Measurements from ENCODE around the gene CHD6. TPM values are rescaled to one million over a fixed set of nuclear protein-coding genes. Genes with fewer than 3 reads are reported as not detected.

CHD6 gene
- total RNA-seq, 1 experiment from 2014 or later, result 98.5 TPM

GRCh38 chr20:41356951-41357350 lies 261.2 kb downstream of the CHD6 start:
- DNase-seq, result no peak
- Mint-ChIP-seq H3K9me3 (ENCODE audit: low read depth, unreplicated experiment) (no peaks in the 10 kb centered on the region), H3K4me3 (ENCODE audit: low read depth, unreplicated experiment) (no peak overlapping the region), H3K27me3 (ENCODE audit: unreplicated experiment) (no peaks in the 10 kb centered on the region), H3K27ac (ENCODE audit: unreplicated experiment) (no peak overlapping the region), H3K4me1 (ENCODE audit: low read depth, unreplicated experiment) (no peaks in the 10 kb centered on the region), H3K36me3 (ENCODE audit: insufficient read depth, unreplicated experiment) (no peaks in the 10 kb centered on the region)
- intact Hi-C loops (cut with micrococcal nuclease; ENCODE audit: unreplicated experiment), result no loop called here
- CTCF ChIA-PET, result no interaction called here
- BruUV-seq (replicated peaks), result no TSS peak
- TF ChIP-seq, protein P1, sequence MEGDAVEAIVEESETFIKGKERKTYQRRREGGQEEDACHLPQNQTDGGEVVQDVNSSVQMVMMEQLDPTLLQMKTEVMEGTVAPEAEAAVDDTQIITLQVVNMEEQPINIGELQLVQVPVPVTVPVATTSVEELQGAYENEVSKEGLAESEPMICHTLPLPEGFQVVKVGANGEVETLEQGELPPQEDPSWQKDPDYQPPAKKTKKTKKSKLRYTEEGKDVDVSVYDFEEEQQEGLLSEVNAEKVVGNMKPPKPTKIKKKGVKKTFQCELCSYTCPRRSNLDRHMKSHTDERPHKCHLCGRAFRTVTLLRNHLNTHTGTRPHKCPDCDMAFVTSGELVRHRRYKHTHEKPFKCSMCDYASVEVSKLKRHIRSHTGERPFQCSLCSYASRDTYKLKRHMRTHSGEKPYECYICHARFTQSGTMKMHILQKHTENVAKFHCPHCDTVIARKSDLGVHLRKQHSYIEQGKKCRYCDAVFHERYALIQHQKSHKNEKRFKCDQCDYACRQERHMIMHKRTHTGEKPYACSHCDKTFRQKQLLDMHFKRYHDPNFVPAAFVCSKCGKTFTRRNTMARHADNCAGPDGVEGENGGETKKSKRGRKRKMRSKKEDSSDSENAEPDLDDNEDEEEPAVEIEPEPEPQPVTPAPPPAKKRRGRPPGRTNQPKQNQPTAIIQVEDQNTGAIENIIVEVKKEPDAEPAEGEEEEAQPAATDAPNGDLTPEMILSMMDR (IDR thresholded peaks at IDR 0.05; ENCODE audit: unreplicated experiment), result no peak

DNA sequence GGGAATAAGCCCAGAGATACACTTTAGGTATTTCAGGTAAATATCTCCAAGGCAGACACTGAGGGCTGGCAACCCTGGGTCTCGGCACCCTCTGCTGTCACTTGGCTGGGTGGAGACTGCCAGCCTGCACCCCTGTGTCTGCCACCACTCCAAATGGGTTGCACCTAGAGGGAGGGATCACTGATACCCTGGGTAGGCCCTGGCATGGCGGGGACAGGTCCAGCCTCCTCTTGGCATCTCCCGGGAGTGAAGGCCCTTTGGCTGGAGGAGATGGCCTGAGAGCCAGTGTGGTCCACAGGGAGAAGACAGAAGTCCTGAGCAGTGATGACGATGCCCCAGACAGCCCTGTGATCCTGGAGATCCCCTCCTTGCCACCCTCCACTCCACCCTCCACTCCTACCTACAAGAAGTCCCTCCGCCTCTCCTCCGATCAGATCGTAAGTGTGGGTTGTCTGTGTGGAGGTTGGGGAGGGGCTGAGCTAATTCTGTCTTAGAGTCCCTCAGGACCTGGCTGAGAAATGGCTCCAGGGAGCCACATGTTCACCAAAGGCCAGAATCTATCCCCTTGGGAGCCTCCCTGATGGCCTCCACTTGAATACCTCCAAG lies 262.5 kb downstream of the CHD6 start:
- Mint-ChIP-seq H3K4me3 (ENCODE audit: low read depth, unreplicated experiment) (no peak overlapping the region), H3K9me3 (ENCODE audit: low read depth, unreplicated experiment) (no peaks in the 10 kb centered on the region), H3K36me3 (ENCODE audit: insufficient read depth, unreplicated experiment) (no peaks in the 10 kb centered on the region), H3K4me1 (ENCODE audit: low read depth, unreplicated experiment) (no peaks in the 10 kb centered on the region), H3K27me3 (ENCODE audit: unreplicated experiment) (no peaks in the 10 kb centered on the region), H3K27ac (ENCODE audit: unreplicated experiment) (no peak overlapping the region)
- TF ChIP-seq, protein P1 (IDR thresholded peaks at IDR 0.05; ENCODE audit: unreplicated experiment), result no peak
- no TSS peak for BruUV-seq (replicated peaks)
- DNase-seq, result no peak
- intact Hi-C loops (cut with micrococcal nuclease; ENCODE audit: unreplicated experiment), result no loop called here
- CTCF ChIA-PET, result no interaction called here

GRCh38 chr20:41355192-41355591 lies 263.0 kb downstream of the CHD6 start:
- BruUV-seq (replicated peaks), result no TSS peak
- Mint-ChIP-seq H3K27me3 (ENCODE audit: unreplicated experiment) (no peaks in the 10 kb centered on the region), H3K9me3 (ENCODE audit: low read depth, unreplicated experiment) (no peaks in the 10 kb centered on the region), H3K4me1 (ENCODE audit: low read depth, unreplicated experiment) (no peaks in the 10 kb centered on the region), H3K4me3 (ENCODE audit: low read depth, unreplicated experiment) (no peak overlapping the region), H3K27ac (ENCODE audit: unreplicated experiment) (no peak overlapping the region), H3K36me3 (ENCODE audit: insufficient read depth, unreplicated experiment) (no peaks in the 10 kb centered on the region)
- TF ChIP-seq, protein P1 (IDR thresholded peaks at IDR 0.05; ENCODE audit: unreplicated experiment), result no peak
- CTCF ChIA-PET, result no interaction called here
- intact Hi-C loops (cut with micrococcal nuclease; ENCODE audit: unreplicated experiment), result no loop called here
- no peak for DNase-seq

DNA sequence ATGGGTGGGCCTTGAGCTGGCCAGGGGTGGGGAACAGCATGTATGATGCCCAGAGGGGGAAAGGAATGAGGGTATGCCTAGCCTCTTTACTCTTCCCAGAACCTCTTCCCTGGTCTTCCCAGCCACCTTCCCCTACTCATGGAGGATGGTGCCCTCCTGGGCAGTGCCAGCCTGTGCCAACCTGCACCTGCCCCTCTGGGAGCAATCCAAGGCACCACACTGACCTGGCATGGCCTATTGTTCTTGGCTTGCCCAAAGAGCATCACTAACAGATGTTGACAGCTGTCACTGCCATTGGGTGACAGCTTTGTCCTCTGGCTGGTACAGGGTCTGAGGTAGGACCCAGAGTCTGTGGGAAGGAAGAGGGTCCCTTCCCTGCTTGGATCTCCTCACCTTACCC lies 264.6 kb downstream of the CHD6 start:
- Mint-ChIP-seq H3K4me3 (ENCODE audit: low read depth, unreplicated experiment) (no peak overlapping the region), H3K36me3 (ENCODE audit: insufficient read depth, unreplicated experiment) (no peaks in the 10 kb centered on the region), H3K27me3 (ENCODE audit: unreplicated experiment) (no peaks in the 10 kb centered on the region), H3K4me1 (ENCODE audit: low read depth, unreplicated experiment) (no peaks in the 10 kb centered on the region), H3K27ac (ENCODE audit: unreplicated experiment) (no peak overlapping the region), H3K9me3 (ENCODE audit: low read depth, unreplicated experiment) (no peaks in the 10 kb centered on the region)
- intact Hi-C loops (cut with micrococcal nuclease; ENCODE audit: unreplicated experiment), result no loop called here
- CTCF ChIA-PET, result interaction anchor here (1.5 kb wide), 1 partner anchor 13 kb away, joined by 4 read pairs; the partner anchor contains the start of gene LPIN3
- TF ChIP-seq, protein P1 (IDR thresholded peaks at IDR 0.05; ENCODE audit: unreplicated experiment), result no peak
- DNase-seq, result no peak
- BruUV-seq (replicated peaks), result no TSS peak

Data from Calu3 (cell line).